Measurements from ENCODE around the gene MARCHF3. TPM values are rescaled to one million over a fixed set of nuclear protein-coding genes. Genes with fewer than 3 reads are reported as not detected.
"Not testable (repeated sequence)": the region's sequence is repeated elsewhere in the genome, so short reads cannot be mapped to it uniquely, and the experiment has no call there.

MARCHF3 gene
- total RNA-seq, 2 experiments from 2014 or later: 5.7 to 8.1 TPM

DNA sequence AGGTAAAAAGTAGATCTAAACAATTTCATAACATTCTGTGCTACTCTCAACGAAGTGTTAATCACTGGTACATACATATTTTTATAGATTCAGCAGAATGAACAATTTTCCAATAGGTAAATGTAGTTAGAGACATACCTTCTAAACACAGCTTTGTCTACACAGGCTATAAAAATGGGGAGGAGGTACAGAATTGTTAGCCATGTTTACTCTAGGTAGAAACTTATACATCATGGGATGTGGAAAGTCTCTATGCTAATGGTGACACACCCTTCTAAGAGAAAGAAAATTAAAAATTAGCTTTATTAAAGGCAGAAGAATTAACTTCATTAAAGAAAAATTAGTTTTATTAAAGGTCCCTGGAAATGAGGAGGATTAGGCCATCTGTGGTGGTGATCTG is 31.2 kb upstream of the MARCHF3 start:
- Mint-ChIP-seq H3K4me3 (no peak overlapping the region), H3K4me1 (peaks cover 5% of the 10 kb centered on the region), H3K27ac (no peak overlapping the region), H3K36me3 (peaks cover 16% of the 10 kb centered on the region), H3K27me3 (no peaks in the 10 kb centered on the region), H3K9me3 (no peaks in the 10 kb centered on the region)
- no peak for DNase-seq

DNA sequence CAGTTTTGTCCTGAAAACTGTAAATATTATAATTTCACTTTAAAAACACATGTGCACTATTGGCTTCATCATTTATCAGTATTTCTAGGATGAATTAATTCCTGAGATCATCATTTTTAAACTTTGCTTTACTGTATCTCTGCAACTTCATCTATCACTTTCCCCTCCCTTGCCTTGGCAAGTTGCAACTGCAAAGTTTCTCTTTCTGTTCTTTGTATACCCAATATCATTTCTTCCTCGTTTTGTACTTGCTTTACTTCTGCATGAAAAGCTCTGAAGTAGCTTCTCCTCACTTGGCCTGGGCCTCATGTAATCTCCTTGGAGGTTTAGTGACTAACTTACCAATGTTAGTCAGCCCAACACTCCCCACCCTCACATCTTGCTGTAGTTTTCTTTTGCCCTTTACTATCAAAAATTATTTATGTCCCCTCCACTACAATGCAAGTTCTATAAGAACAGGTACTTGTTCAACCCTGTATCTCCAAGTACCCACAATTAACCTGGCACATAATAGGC is 30.2 kb upstream of the MARCHF3 start:
- Mint-ChIP-seq H3K27ac (no peak overlapping the region), H3K9me3 (peaks cover 2% of the 10 kb centered on the region), H3K4me3 (no peak overlapping the region), H3K36me3 (peaks cover 25% of the 10 kb centered on the region), H3K27me3 (no peaks in the 10 kb centered on the region), H3K4me1 (peaks cover 5% of the 10 kb centered on the region)
- no peak for DNase-seq

DNA sequence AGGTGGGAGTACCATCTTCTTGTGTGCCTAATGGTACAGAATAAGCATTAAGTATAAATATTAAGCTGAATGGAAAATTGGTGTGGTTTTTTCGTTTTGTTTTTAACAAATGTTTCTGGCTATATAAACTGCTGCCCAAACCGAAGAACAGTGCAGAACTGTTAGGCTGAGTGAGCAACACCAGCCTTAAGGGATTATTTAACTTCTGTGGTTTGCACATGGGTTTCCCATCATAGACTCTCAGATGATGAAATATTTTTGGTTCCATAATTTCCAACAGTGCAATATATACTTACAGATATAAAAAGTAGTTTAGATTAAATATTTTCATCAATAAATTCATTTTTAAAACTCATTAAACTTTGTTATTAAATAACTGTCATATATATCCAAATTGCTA is 26.5 kb upstream of the MARCHF3 start:
- peaks cover 45% of the 10 kb centered on the region for H3K36me3 Mint-ChIP-seq
- no peak overlapping the region for H3K27ac Mint-ChIP-seq
- DNase-seq: no peak
- H3K27me3 Mint-ChIP-seq: no peaks in the 10 kb centered on the region
- H3K9me3 Mint-ChIP-seq: peaks cover 2% of the 10 kb centered on the region
- peaks cover 5% of the 10 kb centered on the region for H3K4me1 Mint-ChIP-seq
- H3K4me3 Mint-ChIP-seq: no peak overlapping the region

DNA sequence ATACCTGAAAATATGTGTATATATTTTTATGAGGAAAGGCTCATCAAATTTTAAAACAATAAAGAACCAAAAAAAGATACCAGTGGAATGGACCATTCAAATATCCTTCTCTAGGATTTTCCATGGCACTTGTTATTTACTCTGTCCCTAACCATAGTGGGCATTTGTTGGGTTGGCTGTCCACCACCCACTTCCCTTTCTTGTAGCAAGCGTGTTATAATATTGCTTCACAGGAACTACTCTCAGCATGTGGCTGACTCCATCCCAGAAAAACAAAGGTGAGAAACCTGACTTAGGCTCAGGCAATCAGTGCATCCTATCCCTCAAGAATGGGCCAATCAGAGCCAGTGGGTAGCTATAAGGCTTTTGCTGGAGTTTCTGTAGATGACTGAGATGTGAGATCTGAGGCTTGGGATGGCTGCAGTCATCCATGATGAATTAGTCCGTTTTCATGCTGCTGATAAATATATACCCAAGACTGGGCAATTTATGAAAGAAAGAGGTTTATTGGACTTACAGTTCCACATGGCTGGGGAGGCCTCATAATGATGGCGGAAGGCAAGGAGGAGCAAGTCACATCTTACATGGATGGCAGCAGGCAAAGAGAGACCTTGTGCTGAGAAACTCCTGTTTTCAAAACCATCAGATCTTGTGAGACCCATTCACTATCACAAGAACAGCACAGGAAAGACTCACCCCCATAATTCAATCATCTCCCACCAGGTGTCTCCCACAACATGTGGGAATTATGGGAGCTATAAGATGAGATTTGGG is 25.7 kb upstream of the MARCHF3 start:
- Mint-ChIP-seq H3K36me3 (peaks cover 45% of the 10 kb centered on the region), H3K4me3 (no peak overlapping the region), H3K27me3 (no peaks in the 10 kb centered on the region), H3K9me3 (peaks cover 2% of the 10 kb centered on the region), H3K4me1 (peaks cover 5% of the 10 kb centered on the region), H3K27ac (no peak overlapping the region)
- DNase-seq: no peak

DNA sequence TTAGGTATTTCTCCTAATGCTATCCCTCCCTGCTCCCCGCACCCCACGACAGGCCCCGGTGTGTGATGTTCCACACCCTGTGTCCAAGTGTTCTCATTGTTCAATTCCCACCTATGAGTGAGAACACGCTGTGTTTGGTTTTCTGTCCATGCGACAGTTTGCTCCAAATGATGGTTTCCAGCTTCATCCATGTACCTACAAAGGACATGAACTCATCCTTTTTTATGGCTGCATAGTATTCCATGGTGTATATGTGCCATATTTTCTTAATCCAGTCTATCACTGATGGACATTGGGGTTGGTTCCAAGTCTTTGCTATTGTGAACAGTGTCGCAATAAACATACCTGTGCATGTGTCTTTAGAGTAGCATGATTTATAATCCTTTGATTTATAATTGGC is 23.2 kb upstream of the MARCHF3 start:
- H3K27me3 Mint-ChIP-seq, H3K9me3 Mint-ChIP-seq, DNase-seq, H3K27ac Mint-ChIP-seq, H3K4me3 Mint-ChIP-seq, H3K4me1 Mint-ChIP-seq: not testable (repeated sequence)
- H3K36me3 Mint-ChIP-seq: peaks cover 38% of the 10 kb centered on the region

DNA sequence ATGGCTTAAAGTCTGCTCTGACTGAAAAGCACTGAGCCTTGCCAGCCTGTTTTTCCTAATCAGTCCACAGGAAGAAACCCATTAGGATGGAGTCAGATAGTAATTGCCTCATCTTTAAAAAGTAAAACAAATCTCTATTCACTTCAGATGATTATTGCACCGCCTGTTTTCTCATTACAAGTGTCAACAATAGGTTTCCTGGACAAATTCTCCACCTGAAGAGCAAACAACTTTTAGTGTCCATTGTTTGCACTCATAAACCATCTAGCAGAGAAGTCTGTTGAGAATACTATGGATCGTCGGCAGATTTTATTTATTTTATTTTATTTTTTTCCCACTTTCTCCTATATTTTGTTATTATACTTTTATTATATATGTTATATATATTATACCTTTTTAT is 22.7 kb upstream of the MARCHF3 start:
- H3K36me3 Mint-ChIP-seq: peaks cover 37% of the 10 kb centered on the region
- H3K27me3 Mint-ChIP-seq: no peaks in the 10 kb centered on the region
- H3K4me1 Mint-ChIP-seq: no peaks in the 10 kb centered on the region
- DNase-seq: no peak
- H3K4me3 Mint-ChIP-seq: no peak overlapping the region
- peaks cover 2% of the 10 kb centered on the region for H3K9me3 Mint-ChIP-seq
- no peak overlapping the region for H3K27ac Mint-ChIP-seq

DNA sequence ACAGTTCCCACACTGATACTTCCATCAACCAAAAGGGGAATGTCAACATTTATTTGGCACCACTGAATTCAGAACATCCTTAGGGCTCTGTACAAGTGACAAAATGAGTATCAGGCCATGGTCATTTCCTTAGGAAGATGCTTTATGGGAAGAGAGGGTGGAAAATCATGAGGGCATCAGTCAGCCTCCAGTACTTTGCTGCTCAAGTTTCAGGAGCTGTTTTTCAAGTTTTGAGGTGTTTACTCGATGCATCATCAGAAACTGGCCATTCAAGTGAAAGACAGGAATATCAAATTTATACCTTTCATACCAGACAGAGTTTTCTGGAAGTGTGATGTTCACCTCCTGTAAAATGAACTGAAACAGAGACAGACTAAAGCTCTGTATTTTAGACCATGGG is 21.2 kb upstream of the MARCHF3 start:
- peaks cover 2% of the 10 kb centered on the region for H3K9me3 Mint-ChIP-seq

DNA sequence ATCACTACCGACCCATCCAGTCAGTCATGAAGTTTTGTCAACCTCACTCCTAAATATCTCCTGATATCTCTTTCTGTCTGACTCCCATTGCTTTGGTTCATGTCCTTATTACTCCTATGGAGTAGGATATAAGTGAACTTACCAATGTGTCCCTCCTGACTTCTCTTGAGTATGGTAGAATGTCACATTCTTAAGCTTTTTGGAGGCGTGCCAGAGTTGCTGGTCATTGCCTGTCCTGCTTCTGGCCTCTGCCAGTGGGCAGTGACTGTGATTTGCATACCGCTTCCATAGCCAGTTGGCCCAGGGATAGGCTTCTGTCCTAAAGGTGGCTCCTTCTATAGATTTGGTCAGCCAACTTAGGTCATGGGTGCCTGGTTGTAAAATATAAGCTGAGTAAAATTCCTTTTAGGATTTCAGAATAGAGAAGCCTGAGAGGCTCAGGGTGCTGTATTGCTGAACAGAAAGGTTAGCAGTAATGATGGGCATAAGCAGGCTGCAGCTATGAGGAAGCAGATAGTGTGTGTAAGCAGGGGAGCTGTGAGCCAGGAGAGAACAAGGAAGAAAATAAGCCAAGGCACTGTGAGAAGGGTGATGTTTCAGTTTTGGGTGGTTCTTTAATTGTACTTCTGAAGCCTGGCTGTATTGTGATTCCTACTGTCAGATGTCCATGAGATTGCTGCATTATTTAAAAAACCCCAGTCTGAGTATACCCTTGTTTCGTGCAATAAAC is 16.1 kb upstream of the MARCHF3 start:
- Mint-ChIP-seq H3K4me1 (no peaks in the 10 kb centered on the region), H3K27me3 (no peaks in the 10 kb centered on the region), H3K4me3 (no peak overlapping the region), H3K36me3 (peaks cover 1% of the 10 kb centered on the region), H3K27ac (no peak overlapping the region), H3K9me3 (no peaks in the 10 kb centered on the region)
- no peak for DNase-seq

More for the DNA sequence above, 21.2 kb upstream of the MARCHF3 start:
- Mint-ChIP-seq H3K36me3 (peaks cover 30% of the 10 kb centered on the region), H3K4me3 (no peak overlapping the region), H3K27ac (no peak overlapping the region), H3K27me3 (no peaks in the 10 kb centered on the region), H3K4me1 (no peaks in the 10 kb centered on the region)
- DNase-seq: no peak

DNA sequence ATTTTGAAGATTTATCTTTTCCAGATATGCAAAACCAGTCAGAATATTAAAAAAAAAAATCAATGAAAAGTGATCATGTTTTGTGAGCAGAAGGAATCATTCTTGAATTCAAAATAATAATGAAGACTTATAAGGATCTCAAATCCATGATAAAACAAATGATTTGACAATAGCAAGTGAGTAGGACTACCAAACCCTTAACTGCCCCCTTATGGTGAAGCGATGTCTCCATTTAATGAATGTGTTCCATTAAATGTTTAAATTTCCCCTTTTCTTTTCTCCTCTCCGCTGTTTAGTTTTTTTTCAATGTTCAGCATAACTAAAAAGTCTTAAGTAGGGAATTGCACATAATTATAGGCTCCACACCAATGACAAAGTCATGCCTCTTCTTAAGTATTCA is 12.2 kb upstream of the MARCHF3 start:
- H3K4me1 Mint-ChIP-seq: no peaks in the 10 kb centered on the region
- no peak overlapping the region for H3K4me3 Mint-ChIP-seq
- DNase-seq: no peak
- H3K27me3 Mint-ChIP-seq: no peaks in the 10 kb centered on the region
- H3K36me3 Mint-ChIP-seq: peaks cover 1% of the 10 kb centered on the region
- no peak overlapping the region for H3K27ac Mint-ChIP-seq
- no peaks in the 10 kb centered on the region for H3K9me3 Mint-ChIP-seq

DNA sequence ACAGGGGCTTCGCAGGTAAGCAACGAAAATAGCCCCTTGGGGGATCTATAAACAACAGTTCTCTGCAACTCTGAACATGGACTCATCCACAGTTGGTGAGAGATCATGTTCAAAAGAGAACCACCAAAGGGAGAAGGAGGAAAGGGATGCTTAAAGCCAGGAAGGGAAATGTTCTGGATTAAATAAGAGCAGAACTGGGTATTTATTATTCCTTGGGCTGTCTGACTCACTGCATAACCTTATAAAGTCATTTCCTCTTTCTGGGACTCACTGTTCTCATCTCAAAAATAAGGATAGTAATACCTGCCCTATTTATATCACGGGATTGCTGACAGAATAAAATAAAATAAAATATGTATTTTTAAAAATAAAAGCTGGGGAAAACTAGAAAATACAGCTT is 11.2 kb upstream of the MARCHF3 start:
- no peak for DNase-seq
- Mint-ChIP-seq H3K4me3 (no peak overlapping the region), H3K4me1 (no peaks in the 10 kb centered on the region), H3K27ac (no peak overlapping the region), H3K36me3 (peaks cover 1% of the 10 kb centered on the region), H3K9me3 (no peaks in the 10 kb centered on the region), H3K27me3 (no peaks in the 10 kb centered on the region)

DNA sequence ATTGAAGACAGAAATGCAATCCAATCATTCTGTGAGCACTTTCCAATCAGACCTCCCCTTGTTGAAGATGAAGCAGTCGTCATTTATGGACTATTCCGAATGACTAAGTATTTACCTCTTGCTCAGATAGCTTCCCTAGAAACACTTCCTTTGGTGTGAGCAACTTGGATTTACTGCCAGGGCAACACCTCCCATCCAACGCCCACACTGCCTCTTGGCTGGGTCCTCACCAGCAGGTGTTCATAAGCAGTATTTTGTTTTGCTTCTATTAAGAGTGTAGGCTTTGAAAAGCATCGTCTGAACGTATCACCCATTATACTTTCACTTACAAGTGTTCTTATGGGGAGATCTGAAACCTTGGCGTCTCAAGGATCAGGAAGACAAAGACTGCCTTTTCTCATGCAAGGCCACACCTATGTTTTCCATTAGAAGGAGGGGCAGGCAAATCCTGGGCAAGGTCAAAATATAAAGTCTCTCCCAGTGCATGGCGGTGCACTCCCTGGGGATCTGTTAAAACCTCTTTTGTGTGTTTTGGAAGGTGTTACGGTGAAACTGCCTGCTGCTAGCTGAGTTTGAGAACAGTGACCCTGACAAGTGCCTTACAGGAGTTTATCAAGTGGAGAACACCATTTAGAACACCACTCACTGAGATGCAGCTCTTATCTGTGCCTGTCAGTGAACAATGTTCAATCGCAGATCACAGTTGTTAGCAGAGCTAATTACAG is 10.6 kb upstream of the MARCHF3 start:
- DNase-seq: no peak
- Mint-ChIP-seq H3K9me3 (no peaks in the 10 kb centered on the region), H3K27ac (no peak overlapping the region), H3K36me3 (peaks cover 1% of the 10 kb centered on the region), H3K4me1 (no peaks in the 10 kb centered on the region), H3K4me3 (no peak overlapping the region), H3K27me3 (no peaks in the 10 kb centered on the region)

DNA sequence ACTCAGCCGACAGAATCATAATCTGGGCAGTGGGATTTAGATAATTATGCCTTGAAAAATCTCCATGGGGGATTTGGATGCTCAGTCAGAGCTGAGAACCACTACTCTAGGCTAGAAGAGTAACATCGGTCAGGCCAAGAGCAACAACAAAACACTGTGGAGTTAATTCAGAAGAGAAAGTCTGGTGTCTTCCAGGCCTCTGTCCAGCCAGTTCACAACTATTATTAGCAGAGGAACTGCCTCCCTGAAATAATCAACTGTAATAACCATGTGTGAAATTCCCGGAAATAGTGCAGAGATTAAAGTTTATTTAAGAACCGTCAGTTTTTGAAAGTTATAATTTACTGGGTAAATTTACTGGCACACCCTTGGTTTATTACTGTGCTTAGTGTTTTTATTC is 8.2 kb upstream of the MARCHF3 start:
- Mint-ChIP-seq H3K27me3 (no peaks in the 10 kb centered on the region), H3K4me3 (no peak overlapping the region), H3K27ac (no peak overlapping the region), H3K36me3 (peaks cover 1% of the 10 kb centered on the region), H3K4me1 (no peaks in the 10 kb centered on the region), H3K9me3 (no peaks in the 10 kb centered on the region)
- no peak for DNase-seq

DNA sequence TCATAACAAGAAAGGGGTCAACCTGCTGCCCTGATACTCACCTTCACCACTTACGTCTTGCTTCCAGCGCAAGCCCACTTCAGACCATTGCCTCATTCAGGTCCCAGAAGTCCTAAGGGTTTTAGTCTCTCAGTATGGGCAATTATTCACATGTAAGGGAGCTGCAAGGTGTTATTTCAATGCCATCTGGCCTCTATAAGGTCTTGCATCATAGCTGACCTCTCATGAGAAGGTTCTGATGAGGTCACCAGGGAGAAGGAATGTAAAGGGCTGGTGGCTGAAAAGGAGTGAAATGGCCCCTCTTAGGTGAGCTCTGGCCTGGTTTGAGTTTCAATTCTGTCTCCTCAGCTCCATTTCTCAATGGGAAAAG is 1.5 kb upstream of the MARCHF3 start:
- H3K9me3 Mint-ChIP-seq: no peaks in the 10 kb centered on the region
- H3K4me1 Mint-ChIP-seq: peaks cover 23% of the 10 kb centered on the region
- DNase-seq: no peak
- H3K27me3 Mint-ChIP-seq: peaks cover 16% of the 10 kb centered on the region
- H3K27ac Mint-ChIP-seq: no peak overlapping the region
- H3K36me3 Mint-ChIP-seq: no peaks in the 10 kb centered on the region
- H3K4me3 Mint-ChIP-seq: peak overlapping the region; percentile 89

DNA sequence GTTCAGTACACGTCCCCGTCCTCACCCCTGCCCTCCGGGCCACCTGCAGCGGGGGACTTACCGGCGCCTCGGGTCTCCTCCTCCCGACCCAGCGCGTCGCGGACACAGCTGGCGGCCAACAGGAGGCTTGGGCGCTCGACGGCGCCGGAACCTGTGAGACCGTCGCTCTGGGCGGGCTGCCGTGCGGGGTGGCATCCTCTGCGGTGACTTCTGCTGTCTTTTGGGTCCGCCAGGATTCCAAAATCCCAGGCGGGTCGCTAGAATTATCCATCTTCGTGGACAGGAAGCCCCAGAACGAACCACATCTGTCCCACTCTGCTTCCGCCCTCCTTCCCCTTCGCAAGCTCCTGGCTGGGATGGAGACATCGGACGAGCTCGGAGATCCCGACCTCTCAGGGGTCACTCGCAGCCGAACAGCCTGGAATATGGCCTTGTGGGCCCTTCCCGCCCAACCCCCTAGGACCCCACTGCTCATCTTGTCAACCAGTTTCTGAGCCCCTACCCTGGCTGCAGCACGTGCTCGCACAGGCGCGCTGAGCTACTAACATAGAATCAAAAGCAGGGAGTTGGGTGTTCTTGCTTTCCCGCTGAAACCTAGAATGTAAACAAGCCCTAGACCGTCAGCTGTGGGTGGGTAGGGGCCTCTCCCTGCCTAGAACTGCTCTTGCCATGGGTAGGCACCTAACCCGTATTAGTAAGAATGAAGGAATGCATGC is 947 bp upstream of the MARCHF3 start:
- peak overlapping the region; percentile 65 for H3K27ac Mint-ChIP-seq
- H3K4me1 Mint-ChIP-seq: peaks cover 27% of the 10 kb centered on the region
- H3K4me3 Mint-ChIP-seq: peak overlapping the region; percentile 89
- H3K27me3 Mint-ChIP-seq: peaks cover 16% of the 10 kb centered on the region
- DNase-seq: peak; percentile 36
- no peaks in the 10 kb centered on the region for H3K36me3 Mint-ChIP-seq
- no peaks in the 10 kb centered on the region for H3K9me3 Mint-ChIP-seq

Measured in activated naive CD8-positive, alpha-beta T cell treated with anti-CD3 and anti-CD28 coated beads for 36 hours (primary cell).